Measurements from ENCODE around the gene ATXN10.

Gene ATXN10

GRCh38 chr22:45823336-45823735, 151.7 kb downstream of the ATXN10 start:
- no peak for DNase-seq (ENCODE audit: low read depth in 2 of 2)

- DNase-seq (ENCODE audit: low read depth in 2 of 2): no peak
Measured at GRCh38 chr22:45826520-45826919, 154.9 kb downstream of the ATXN10 start.

GRCh38 chr22:45828841-45829240, 157.2 kb downstream of the ATXN10 start:
- DNase-seq (ENCODE audit: low read depth in 2 of 2): no peak

GRCh38 chr22:45830531-45831245, 159.1 kb downstream of the ATXN10 start:
- no peak for DNase-seq (ENCODE audit: low read depth in 2 of 2)

- no peak for DNase-seq (ENCODE audit: low read depth in 2 of 2)
Measured at GRCh38 chr22:45831394-45831793, 159.8 kb downstream of the ATXN10 start.

- no peak for DNase-seq (ENCODE audit: low read depth in 2 of 2)
Measured at GRCh38 chr22:45832180-45832579, 160.5 kb downstream of the ATXN10 start.

- DNase-seq (ENCODE audit: low read depth in 2 of 2): no peak
Measured at GRCh38 chr22:45832959-45833580, 161.4 kb downstream of the ATXN10 start.

GRCh38 chr22:45833613-45834012, 162.0 kb downstream of the ATXN10 start:
- no peak for DNase-seq (ENCODE audit: low read depth in 2 of 2)

- no peak for DNase-seq (ENCODE audit: low read depth in 2 of 2)
Measured at GRCh38 chr22:45834241-45834640, 162.6 kb downstream of the ATXN10 start.

GRCh38 chr22:45834795-45835194, 163.2 kb downstream of the ATXN10 start:
- no peak for DNase-seq (ENCODE audit: low read depth in 2 of 2)

GRCh38 chr22:45836418-45837169, 165.0 kb downstream of the ATXN10 start:
- DNase-seq (ENCODE audit: low read depth in 2 of 2): no peak

- no peak for DNase-seq (ENCODE audit: low read depth in 2 of 2)
Measured at GRCh38 chr22:45837508-45837907, 165.9 kb downstream of the ATXN10 start.

- no peak for DNase-seq (ENCODE audit: low read depth in 2 of 2)
Measured at GRCh38 chr22:45838305-45838887, 166.8 kb downstream of the ATXN10 start.

GRCh38 chr22:45840483-45840882, 168.8 kb downstream of the ATXN10 start:
- no peak for DNase-seq (ENCODE audit: low read depth in 2 of 2)

- no peak for DNase-seq (ENCODE audit: low read depth in 2 of 2)
Measured at GRCh38 chr22:45842291-45842991, 170.8 kb downstream of the ATXN10 start.

GRCh38 chr22:45843031-45843430, 171.4 kb downstream of the ATXN10 start:
- no peak for DNase-seq (ENCODE audit: low read depth in 2 of 2)

GRCh38 chr22:45843986-45844385, 172.4 kb downstream of the ATXN10 start:
- no peak for DNase-seq (ENCODE audit: low read depth in 2 of 2)

GRCh38 chr22:45845076-45845487, 173.4 kb downstream of the ATXN10 start:
- DNase-seq (ENCODE audit: low read depth in 2 of 2): no peak

GRCh38 chr22:45846952-45847351, 175.3 kb downstream of the ATXN10 start:
- DNase-seq (ENCODE audit: low read depth in 2 of 2): no peak

- DNase-seq (ENCODE audit: low read depth in 2 of 2): no peak
Measured at GRCh38 chr22:45848904-45849303, 177.3 kb downstream of the ATXN10 start.

- no peak for DNase-seq (ENCODE audit: low read depth in 2 of 2)
Measured at GRCh38 chr22:45852826-45853225, 181.2 kb downstream of the ATXN10 start.

- no peak for DNase-seq (ENCODE audit: low read depth in 2 of 2)
Measured at GRCh38 chr22:45855961-45856360, 184.3 kb downstream of the ATXN10 start.
